Testis (tissue), 2 donors: Measurements from ENCODE around the gene GNAI2.
"Not testable (repeated sequence)": the region's sequence is repeated elsewhere in the genome, so short reads cannot be mapped to it uniquely, and the experiment has no call there.

Experiments used
- CTCF ChIP-seq, 3 experiments: fragments of 450-650 bp in 2 of 3; fragments of 200-600 bp in 1 of 3; sonication (generic) in 1 of 3; IDR thresholded peaks; one replicate each; pipeline ENCODE4 v1.5.1; 2016 to 2019; ENCODE audit warnings: antibody characterized with exemption in 3 of 3, mild to moderate bottlenecking in 2 of 3, moderate library complexity in 1 of 3
- POLR2A ChIP-seq: fragments of 450-650 bp; IDR thresholded peaks from one replicate; pipeline ENCODE4 v1.6.1; 2017; ENCODE audit warnings: antibody characterized with exemption, mild to moderate bottlenecking, moderate library complexity

- not testable (repeated sequence) for TF ChIP-seq CTCF (IDR thresholded peaks at IDR 0.05); POLR2A
Measured at GRCh38 chr3:50262200-50262599, 26.2 kb downstream of the GNAI2 start.
